SK-N-SH treated with all-trans-retinoic acid at 6 μM for 48 hours (cell line): Measurements from ENCODE around the gene MERTK.

Source experiments
- ZNF8 ChIP-seq: fragments of 450-650 bp; formaldehyde crosslinking; IDR thresholded peaks from 2 replicates; pipeline ENCODE4 v1.5.0; 2020; ENCODE audit warnings: mild to moderate bottlenecking, moderate library complexity
- TF ChIP-seq, protein P1 (sequence below): fragments of 250-450 bp; sonication (Bioruptor Pico); IDR thresholded peaks from 2 replicates; pipeline ENCODE4 v1.8.0; 2020; ENCODE audit warnings: mild to moderate bottlenecking, moderate library complexity, borderline replicate concordance
- TF ChIP-seq, protein P2 (sequence below): fragments of 250-450 bp; sonication (Bioruptor Pico); IDR thresholded peaks from 2 replicates; pipeline ENCODE4 v1.8.0; 2021; ENCODE audit warnings: low read depth, mild to moderate bottlenecking, moderate library complexity, borderline replicate concordance
- TF ChIP-seq, protein P3 (sequence below): fragments of 250-450 bp; sonication (Bioruptor Pico); IDR thresholded peaks from 2 replicates; pipeline ENCODE4 v1.5.1; 2021; ENCODE audit warnings: mild to moderate bottlenecking, moderate library complexity

DNA sequence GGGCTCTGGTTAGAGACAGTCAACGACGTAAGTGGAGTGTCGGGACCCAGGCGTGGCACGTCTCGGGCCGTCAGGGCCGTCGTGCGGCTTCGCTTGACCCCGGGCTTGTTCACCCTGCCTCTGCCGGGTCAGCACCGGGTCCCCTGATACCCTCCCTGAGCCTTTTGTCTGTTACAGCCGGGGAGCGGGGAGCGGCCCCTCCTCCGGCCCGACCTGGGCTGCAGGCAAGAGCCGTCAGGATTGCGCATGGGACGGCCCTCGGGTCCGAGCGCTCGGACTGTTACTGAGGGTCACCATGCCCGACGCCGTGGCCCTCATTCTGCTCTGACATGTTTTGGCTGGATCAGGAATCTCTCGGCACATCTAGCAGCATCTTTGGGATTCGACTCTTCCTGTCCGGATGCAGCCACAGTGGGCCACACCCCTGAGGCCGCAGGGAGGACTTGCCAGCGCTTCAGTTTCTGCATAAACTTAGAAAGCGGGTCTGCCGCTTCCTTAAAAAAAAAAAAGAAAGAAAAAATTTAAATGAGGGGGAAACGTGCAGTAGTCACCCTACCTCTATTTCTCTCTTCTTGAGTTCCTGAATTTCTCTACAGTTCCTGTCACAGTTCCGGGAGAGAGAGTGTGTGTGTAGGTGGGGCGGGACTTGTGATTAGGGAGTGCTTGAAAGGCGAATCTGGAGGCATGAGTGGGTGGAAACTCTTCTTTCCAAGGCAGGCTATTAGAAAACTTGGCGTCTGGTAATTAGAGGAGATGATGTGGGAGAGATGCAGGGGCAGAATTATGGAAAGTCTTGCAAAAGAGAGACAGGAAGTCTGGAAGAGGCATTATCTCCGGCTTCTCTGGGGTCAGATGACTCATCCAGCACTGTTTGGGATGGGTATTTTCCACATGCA, 157.6 kb downstream of the MERTK start:
- TF ChIP-seq, protein P1, sequence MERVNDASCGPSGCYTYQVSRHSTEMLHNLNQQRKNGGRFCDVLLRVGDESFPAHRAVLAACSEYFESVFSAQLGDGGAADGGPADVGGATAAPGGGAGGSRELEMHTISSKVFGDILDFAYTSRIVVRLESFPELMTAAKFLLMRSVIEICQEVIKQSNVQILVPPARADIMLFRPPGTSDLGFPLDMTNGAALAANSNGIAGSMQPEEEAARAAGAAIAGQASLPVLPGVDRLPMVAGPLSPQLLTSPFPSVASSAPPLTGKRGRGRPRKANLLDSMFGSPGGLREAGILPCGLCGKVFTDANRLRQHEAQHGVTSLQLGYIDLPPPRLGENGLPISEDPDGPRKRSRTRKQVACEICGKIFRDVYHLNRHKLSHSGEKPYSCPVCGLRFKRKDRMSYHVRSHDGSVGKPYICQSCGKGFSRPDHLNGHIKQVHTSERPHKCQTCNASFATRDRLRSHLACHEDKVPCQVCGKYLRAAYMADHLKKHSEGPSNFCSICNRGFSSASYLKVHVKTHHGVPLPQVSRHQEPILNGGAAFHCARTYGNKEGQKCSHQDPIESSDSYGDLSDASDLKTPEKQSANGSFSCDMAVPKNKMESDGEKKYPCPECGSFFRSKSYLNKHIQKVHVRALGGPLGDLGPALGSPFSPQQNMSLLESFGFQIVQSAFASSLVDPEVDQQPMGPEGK = no peak
- TF ChIP-seq, protein P2, sequence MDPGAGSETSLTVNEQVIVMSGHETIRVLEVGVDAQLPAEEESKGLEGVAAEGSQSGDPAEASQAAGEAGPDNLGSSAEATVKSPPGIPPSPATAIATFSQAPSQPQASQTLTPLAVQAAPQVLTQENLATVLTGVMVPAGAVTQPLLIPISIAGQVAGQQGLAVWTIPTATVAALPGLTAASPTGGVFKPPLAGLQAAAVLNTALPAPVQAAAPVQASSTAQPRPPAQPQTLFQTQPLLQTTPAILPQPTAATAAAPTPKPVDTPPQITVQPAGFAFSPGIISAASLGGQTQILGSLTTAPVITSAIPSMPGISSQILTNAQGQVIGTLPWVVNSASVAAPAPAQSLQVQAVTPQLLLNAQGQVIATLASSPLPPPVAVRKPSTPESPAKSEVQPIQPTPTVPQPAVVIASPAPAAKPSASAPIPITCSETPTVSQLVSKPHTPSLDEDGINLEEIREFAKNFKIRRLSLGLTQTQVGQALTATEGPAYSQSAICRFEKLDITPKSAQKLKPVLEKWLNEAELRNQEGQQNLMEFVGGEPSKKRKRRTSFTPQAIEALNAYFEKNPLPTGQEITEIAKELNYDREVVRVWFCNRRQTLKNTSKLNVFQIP = no peak
- TF ChIP-seq, protein P3, sequence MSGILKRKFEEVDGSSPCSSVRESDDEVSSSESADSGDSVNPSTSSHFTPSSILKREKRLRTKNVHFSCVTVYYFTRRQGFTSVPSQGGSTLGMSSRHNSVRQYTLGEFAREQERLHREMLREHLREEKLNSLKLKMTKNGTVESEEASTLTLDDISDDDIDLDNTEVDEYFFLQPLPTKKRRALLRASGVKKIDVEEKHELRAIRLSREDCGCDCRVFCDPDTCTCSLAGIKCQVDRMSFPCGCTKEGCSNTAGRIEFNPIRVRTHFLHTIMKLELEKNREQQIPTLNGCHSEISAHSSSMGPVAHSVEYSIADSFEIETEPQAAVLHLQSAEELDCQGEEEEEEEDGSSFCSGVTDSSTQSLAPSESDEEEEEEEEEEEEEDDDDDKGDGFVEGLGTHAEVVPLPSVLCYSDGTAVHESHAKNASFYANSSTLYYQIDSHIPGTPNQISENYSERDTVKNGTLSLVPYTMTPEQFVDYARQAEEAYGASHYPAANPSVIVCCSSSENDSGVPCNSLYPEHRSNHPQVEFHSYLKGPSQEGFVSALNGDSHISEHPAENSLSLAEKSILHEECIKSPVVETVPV (CRISPR knock-in tag) = no peak
- TF ChIP-seq ZNF8 (CRISPR knock-in tag) = no peak
